ENCODE data around the gene SLC15A1.

The SLC15A1 gene

DNA sequence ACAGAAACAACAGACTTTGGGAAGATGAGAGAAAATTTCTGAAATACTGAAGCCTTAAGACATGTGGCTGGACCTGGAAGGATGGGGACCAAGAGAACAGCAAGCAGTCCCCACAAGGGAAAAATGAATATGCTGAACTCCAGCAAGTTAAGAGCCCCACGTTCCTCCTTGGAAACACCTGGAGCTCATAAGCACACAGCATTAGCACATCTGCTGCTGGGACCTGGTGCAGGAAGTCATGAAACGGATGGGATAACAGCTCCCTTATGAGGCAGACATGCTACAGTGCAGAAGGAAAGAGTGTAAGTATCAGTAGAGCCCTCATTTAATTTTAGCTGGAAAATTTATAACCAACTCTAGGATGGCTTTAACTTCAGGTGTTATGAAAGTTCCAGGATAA is 67.3 kb downstream of the SLC15A1 start:
- no peak overlapping the region for H3K4me3 ChIP-seq (replicated peaks; ENCODE audit: low read depth, low read length)
- no peak for DNase-seq (ENCODE audit: extremely low read depth, low read depth)
- no peak for TF ChIP-seq CTCF (IDR thresholded peaks at IDR 0.05; ENCODE audit: low read depth, low read length, missing control alignments)

GRCh38 chr13:98681049-98681448 is 71.4 kb downstream of the SLC15A1 start:
- DNase-seq (ENCODE audit: extremely low read depth, low read depth) = no peak
- H3K4me3 ChIP-seq (replicated peaks; ENCODE audit: low read depth, low read length) = no peak overlapping the region

DNA sequence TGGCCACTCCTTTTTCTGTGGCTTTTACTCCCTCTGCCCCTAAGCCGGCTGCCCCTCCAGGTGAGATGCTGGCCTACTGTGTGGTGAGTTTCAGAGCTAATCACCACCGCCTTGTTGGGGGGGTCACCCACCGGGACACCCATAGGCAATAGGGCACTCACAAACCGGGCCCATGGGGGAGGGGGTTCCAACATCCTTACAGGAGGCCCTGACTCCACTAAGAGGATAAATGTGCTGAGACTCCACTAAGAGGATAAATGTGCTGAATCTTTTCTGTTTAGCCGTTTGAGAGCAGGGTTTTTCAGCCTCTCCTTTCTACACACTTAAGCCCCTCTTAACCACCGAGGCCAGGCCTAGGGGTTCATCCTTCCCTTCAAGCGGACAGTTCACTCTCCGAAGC is 73.7 kb downstream of the SLC15A1 start:
- H3K4me3 ChIP-seq (replicated peaks; ENCODE audit: low read depth, low read length) = no peak overlapping the region
- DNase-seq (ENCODE audit: extremely low read depth, low read depth) = no peak
- TF ChIP-seq CTCF (IDR thresholded peaks at IDR 0.05; ENCODE audit: low read depth, low read length, missing control alignments) = no peak

More at GRCh38 chr13:98681049-98681448, 71.4 kb downstream of the SLC15A1 start:
- no peak for TF ChIP-seq CTCF (IDR thresholded peaks at IDR 0.05; ENCODE audit: low read depth, low read length, missing control alignments)

DNA sequence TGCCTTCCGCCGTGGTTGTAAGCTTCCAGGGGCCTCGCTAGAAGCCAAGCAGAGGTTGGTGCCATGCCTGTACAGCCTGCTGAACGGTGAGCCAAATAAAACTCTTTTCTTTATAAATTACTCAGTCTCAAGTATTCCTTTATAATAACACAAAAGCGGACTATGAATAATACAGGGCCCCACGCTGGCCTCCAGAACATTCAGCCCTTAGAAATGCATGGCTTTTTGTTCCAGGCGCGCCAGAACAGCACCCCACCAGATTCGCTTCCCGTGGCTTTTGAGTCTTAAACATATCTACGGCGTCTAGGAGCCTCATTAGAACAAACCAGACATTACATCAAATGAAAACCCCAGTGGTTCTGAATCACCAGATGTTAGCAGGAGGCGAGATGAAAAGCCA is 75.1 kb downstream of the SLC15A1 start:
- no peak for DNase-seq (ENCODE audit: extremely low read depth, low read depth)
- H3K4me3 ChIP-seq (replicated peaks; ENCODE audit: low read depth, low read length) = no peak overlapping the region
- no peak for TF ChIP-seq CTCF (IDR thresholded peaks at IDR 0.05; ENCODE audit: low read depth, low read length, missing control alignments)

DNA sequence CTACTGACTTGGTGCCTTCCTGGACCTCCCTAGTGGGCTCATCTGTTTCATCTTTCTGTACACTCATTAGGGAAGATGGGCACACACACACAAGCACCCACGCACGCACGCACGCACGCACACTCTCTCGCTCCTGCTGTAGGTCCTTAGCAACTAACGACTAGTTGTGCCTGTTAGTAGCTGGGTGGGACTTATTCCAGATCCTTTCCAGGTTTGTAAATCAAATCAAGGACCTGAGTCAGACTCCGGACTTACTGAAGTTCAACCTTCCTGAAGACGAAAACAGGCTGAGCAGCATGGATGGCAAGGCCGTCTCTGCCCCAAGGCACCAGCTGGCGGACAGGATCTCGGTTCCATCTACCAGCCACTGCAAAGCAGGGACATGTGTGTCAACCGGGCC is 76.2 kb downstream of the SLC15A1 start:
- H3K4me3 ChIP-seq (replicated peaks; ENCODE audit: low read depth, low read length) = no peak overlapping the region
- TF ChIP-seq CTCF (IDR thresholded peaks at IDR 0.05; ENCODE audit: low read depth, low read length, missing control alignments) = no peak
- no peak for DNase-seq (ENCODE audit: extremely low read depth, low read depth)

DNA sequence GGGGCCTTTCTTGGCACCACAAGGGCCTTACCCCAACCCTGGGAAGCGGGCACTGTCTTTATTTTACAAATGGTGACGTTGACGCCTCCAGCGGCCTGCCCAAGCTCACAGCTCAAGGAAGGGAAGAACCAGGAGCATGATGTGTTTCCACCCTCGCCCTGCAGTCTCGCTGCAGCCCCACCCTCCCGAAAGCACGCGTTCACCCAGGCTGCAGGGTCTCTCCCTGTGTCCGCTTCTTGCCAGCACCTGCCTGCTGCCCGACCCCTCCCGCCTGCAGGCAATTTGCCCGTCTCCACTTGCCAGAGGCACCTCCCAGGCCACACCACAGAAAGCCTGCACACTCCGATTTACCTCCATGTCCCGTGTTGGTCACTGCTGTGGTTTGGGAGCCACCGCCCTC is 76.6 kb downstream of the SLC15A1 start:
- DNase-seq (ENCODE audit: extremely low read depth, low read depth) = no peak
- no peak for TF ChIP-seq CTCF (IDR thresholded peaks at IDR 0.05; ENCODE audit: low read depth, low read length, missing control alignments)

DNA sequence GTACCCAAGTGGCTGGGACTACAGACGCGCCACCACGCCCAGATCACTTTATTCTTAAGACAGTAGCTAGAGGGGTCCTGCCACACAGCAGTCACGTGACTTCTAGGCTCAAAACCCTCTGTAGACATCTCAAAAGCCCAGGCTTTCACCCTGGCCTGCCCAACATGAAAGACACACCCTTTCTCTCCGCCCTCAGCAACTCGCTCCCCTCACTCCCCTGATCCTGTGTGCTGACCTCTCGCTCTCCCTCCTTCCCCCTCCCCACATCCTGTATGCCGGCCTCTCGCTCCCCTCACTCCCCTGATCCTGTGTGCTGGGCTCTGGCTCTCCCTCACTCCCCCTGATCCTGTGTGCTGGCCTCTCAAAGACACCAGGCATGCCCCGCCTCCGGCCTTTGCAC is 77.4 kb downstream of the SLC15A1 start:
- no peak for TF ChIP-seq CTCF (IDR thresholded peaks at IDR 0.05; ENCODE audit: low read depth, low read length, missing control alignments)
- no peak for DNase-seq (ENCODE audit: extremely low read depth, low read depth)
- H3K4me3 ChIP-seq (replicated peaks; ENCODE audit: low read depth, low read length) = no peak overlapping the region

More for the DNA sequence above, 76.6 kb downstream of the SLC15A1 start:
- H3K4me3 ChIP-seq (replicated peaks; ENCODE audit: low read depth, low read length) = no peak overlapping the region

Measured in HFF-Myc (cell line).